Small intestine (tissue), 7 donors: ENCODE data around the gene C19orf81. TPM values are rescaled to one million over a fixed set of nuclear protein-coding genes. Genes with fewer than 3 reads are reported as not detected.

Experiments used
- DNase-seq, 2 donors: peaks; one replicate each; pipeline versions ENCODE4 v3.0.0 to v3.0.0-alpha.2; 2013
- FAIRE-seq: peaks from 2 replicates; lab custom pipeline; 2012; peaks lifted over from hg19 to GRCh38; lab: Jason Lieb, UNC
- H3K27ac ChIP-seq, 3 donors: one replicate each; pipeline ENCODE4 v1.5.1; 2013; ENCODE audit warnings: low read length in 2 of 3, mild to moderate bottlenecking in 2 of 3, control low read depth in 1 of 3, inconsistent platforms in 1 of 3, low read depth in 1 of 3, moderate library complexity in 1 of 3
- H3K27me3 ChIP-seq, 3 donors: one replicate each; pipeline ENCODE4 v1.6.1; 2013; ENCODE audit warnings: low read length in 3 of 3, inconsistent platforms in 1 of 3; ENCODE audit not compliant: control insufficient read depth in 3 of 3, insufficient read depth in 3 of 3
- H3K36me3 ChIP-seq, 3 donors: one replicate each; pipeline ENCODE4 v1.6.1; 2013; ENCODE audit warnings: low read length in 3 of 3, inconsistent platforms in 1 of 3, low read depth in 1 of 3, mild to moderate bottlenecking in 1 of 3, moderate library complexity in 1 of 3; ENCODE audit not compliant: control insufficient read depth in 3 of 3, insufficient read depth in 2 of 3
- H3K4me1 ChIP-seq, 3 donors: one replicate each; pipeline ENCODE4 v1.6.1; 2013; ENCODE audit warnings: low read length in 2 of 3, inconsistent platforms in 1 of 3, low read depth in 1 of 3, mild to moderate bottlenecking in 1 of 3, moderate library complexity in 1 of 3; ENCODE audit not compliant: control insufficient read depth in 3 of 3, insufficient read depth in 2 of 3
- H3K4me3 ChIP-seq, 3 donors: one replicate each; pipeline ENCODE4 v1.5.1; 2013; ENCODE audit warnings: low read length in 3 of 3, control low read depth in 1 of 3, inconsistent platforms in 1 of 3, low read depth in 1 of 3, mild to moderate bottlenecking in 1 of 3, moderate library complexity in 1 of 3
- H3K9me3 ChIP-seq, 2 donors: one replicate each; pipeline ENCODE4 v1.6.1; 2013; ENCODE audit warnings: low read depth in 1 of 2, low read length in 1 of 2; ENCODE audit not compliant: control insufficient read depth in 2 of 2, insufficient read depth in 1 of 2
- WGBS, 3 donors: extraction: QIAGEN DNeasy Blood & Tissue Kit; methylation state at CpG; one replicate each; pipeline ENCODE4 v1.1.7; 2013; 5-methylcytosine and 5-hydroxymethylcytosine counted together
- polyA plus RNA-seq, 4 donors: library from polyadenylated mRNA; stranded (reverse) in 3 of 4; unstranded in 1 of 4; fragments of 200-250 nt in 3 of 4; fragments of 120-200 nt in 1 of 4; gene quantifications; one replicate each; pipeline versions ENCODE4 v1.2.1 to v1.2.3, GENCODE V29; 2013
- donor health status: healthy with polysubstance abuse.
- donor health status: control.
- donor health status: control.
- donor health status: Bipolar disorder and iron deficiency.
- donor health status: healthy.

The C19orf81 gene
- polyA plus RNA-seq, 4 donors, result 0.19 TPM; not detected in 3

GRCh38 chr19:50664204-50664603 is 15.0 kb downstream of the C19orf81 start:
- Histone ChIP-seq H3K4me3 (no peak overlapping the region), H3K9me3 (no peaks in the 10 kb centered on the region), H3K4me1 (no peaks in the 10 kb centered on the region), H3K27ac (no peak overlapping the region), H3K36me3 (no peaks in the 10 kb centered on the region), H3K27me3 (peaks cover 7 to 46% (median 17%) of the 10 kb centered on the region in 3 donors)
- 79 to 84% (median 81%) methylated on average over 6 of the region's 6 CpGs for WGBS, 3 donors
- FAIRE-seq (no peak), DNase-seq (no peak)

- Histone ChIP-seq H3K4me1 (no peaks in the 10 kb centered on the region), H3K27me3 (peaks cover 7 to 46% (median 19%) of the 10 kb centered on the region in 3 donors), H3K9me3 (no peaks in the 10 kb centered on the region), H3K27ac (no peak overlapping the region), H3K4me3 (no peak overlapping the region), H3K36me3 (no peaks in the 10 kb centered on the region)
- 21 to 31% (median 27%) methylated on average over 30 to 47 of the region's 47 CpGs for WGBS, 3 donors
- DNase-seq, result no peak
- FAIRE-seq, result no peak
Observed at GRCh38 chr19:50666346-50667176, 17.3 kb downstream of the C19orf81 start.

- 6 to 15% (median 12%) methylated on average over 39 to 56 of the region's 56 CpGs for WGBS, 3 donors
- peaks cover 7 to 41% (median 15%) of the 10 kb centered on the region in 3 donors for H3K27me3 ChIP-seq
- DNase-seq, result no peak
Observed at GRCh38 chr19:50667177-50667758, 18.0 kb downstream of the C19orf81 start.

GRCh38 chr19:50667759-50668231 is 18.6 kb downstream of the C19orf81 start:
- Histone ChIP-seq H3K4me3 (no peak overlapping the region), H3K4me1 (no peaks in the 10 kb centered on the region), H3K36me3 (no peaks in the 10 kb centered on the region), H3K27me3 (peaks cover 7 to 45% (median 15%) of the 10 kb centered on the region in 3 donors), H3K27ac (no peak overlapping the region), H3K9me3 (no peaks in the 10 kb centered on the region)
- FAIRE-seq (no peak), DNase-seq (no peak)
- WGBS, 3 donors, result 5 to 9% (median 6%) methylated on average over 17 to 58 of the region's 58 CpGs

More at GRCh38 chr19:50667177-50667758, 18.0 kb downstream of the C19orf81 start:
- Histone ChIP-seq H3K9me3 (no peaks in the 10 kb centered on the region), H3K4me1 (no peaks in the 10 kb centered on the region), H3K27ac (no peak overlapping the region), H3K36me3 (no peaks in the 10 kb centered on the region), H3K4me3 (no peak overlapping the region)
- no peak for FAIRE-seq

- FAIRE-seq, result no peak
- no peak for DNase-seq
- Histone ChIP-seq H3K27me3 (peaks cover 7 to 51% (median 15%) of the 10 kb centered on the region in 3 donors), H3K9me3 (no peaks in the 10 kb centered on the region), H3K4me1 (no peaks in the 10 kb centered on the region), H3K27ac (no peak overlapping the region), H3K4me3 (no peak overlapping the region), H3K36me3 (no peaks in the 10 kb centered on the region)
- 8 to 13% (median 10%) methylated on average over 9 to 49 of the region's 49 CpGs for WGBS, 3 donors
Observed at GRCh38 chr19:50668416-50668815, 19.2 kb downstream of the C19orf81 start.

GRCh38 chr19:50668879-50669278 is 19.6 kb downstream of the C19orf81 start:
- WGBS, 3 donors, result 40 to 60% (median 58%) methylated on average over 9 to 20 of the region's 20 CpGs

GRCh38 chr19:50669302-50670101 is 20.3 kb downstream of the C19orf81 start:
- Histone ChIP-seq H3K9me3 (no peaks in the 10 kb centered on the region), H3K27me3 (peaks cover 7 to 49% (median 15%) of the 10 kb centered on the region in 3 donors), H3K27ac (no peak overlapping the region), H3K4me3 (no peak overlapping the region), H3K36me3 (no peaks in the 10 kb centered on the region), H3K4me1 (no peaks in the 10 kb centered on the region)
- DNase-seq (peak; percentile 10 to 21), FAIRE-seq (no peak)
- WGBS, 3 donors, result 30 to 44% (median 39%) methylated on average over 23 of the region's 23 CpGs

More at GRCh38 chr19:50668879-50669278, 19.6 kb downstream of the C19orf81 start:
- Histone ChIP-seq H3K4me1 (no peaks in the 10 kb centered on the region), H3K27me3 (peaks cover 7 to 52% (median 15%) of the 10 kb centered on the region in 3 donors), H3K27ac (no peak overlapping the region), H3K36me3 (no peaks in the 10 kb centered on the region), H3K4me3 (no peak overlapping the region), H3K9me3 (no peaks in the 10 kb centered on the region)
- DNase-seq (no peak), FAIRE-seq (no peak)

- Histone ChIP-seq H3K36me3 (no peaks in the 10 kb centered on the region), H3K27ac (no peak overlapping the region), H3K9me3 (no peaks in the 10 kb centered on the region), H3K4me3 (no peak overlapping the region), H3K27me3 (peaks cover 7 to 47% (median 15%) of the 10 kb centered on the region in 3 donors), H3K4me1 (no peaks in the 10 kb centered on the region)
- FAIRE-seq, result no peak
- DNase-seq, result no peak
- WGBS, 3 donors, result 19 to 30% (median 27%) methylated on average over 5 of the region's 5 CpGs
Observed at GRCh38 chr19:50670102-50670380, 20.8 kb downstream of the C19orf81 start.
